Measurements from ENCODE around the gene KLHL21. TPM values are rescaled to one million over a fixed set of nuclear protein-coding genes. Genes with fewer than 3 reads are reported as not detected.

KLHL21 gene
- total RNA-seq, 1 experiment from 2014 or later = 17.6 TPM

- TF ChIP-seq GRHL2 (CRISPR knock-in tag; IDR thresholded peaks at IDR 0.05; ENCODE audit: insufficient replicate concordance, severe bottlenecking) (no peak), PRDM15 (CRISPR knock-in tag; IDR thresholded peaks at IDR 0.05) (no peak), NR3C1 (CRISPR knock-in tag; conservative IDR thresholded peaks at IDR 0.05; ENCODE audit: low read depth) (no peak), HMGXB4 (CRISPR knock-in tag; IDR thresholded peaks at IDR 0.05) (peak; percentile 94), ZNF219 (CRISPR knock-in tag; IDR thresholded peaks at IDR 0.05; ENCODE audit: borderline replicate concordance) (peak; percentile 8; the same call in 1 of the 2 replicates), ERG (CRISPR knock-in tag; IDR thresholded peaks at IDR 0.05) (no peak), SMAD3 (CRISPR knock-in tag; IDR thresholded peaks at IDR 0.05; ENCODE audit: borderline replicate concordance) (no peak), FOXJ3 (CRISPR knock-in tag; IDR thresholded peaks at IDR 0.05; ENCODE audit: borderline replicate concordance) (no peak), ARID4B (CRISPR knock-in tag; IDR thresholded peaks at IDR 0.05; ENCODE audit: borderline replicate concordance) (no peak), SMAD4 (CRISPR knock-in tag; IDR thresholded peaks at IDR 0.05) (no peak), AFF4 (CRISPR knock-in tag; IDR thresholded peaks at IDR 0.05; ENCODE audit: borderline replicate concordance) (no peak), SOX15 (CRISPR knock-in tag; IDR thresholded peaks at IDR 0.05) (no peak), MLX (CRISPR knock-in tag; IDR thresholded peaks at IDR 0.05) (no peak), GABPB1 (CRISPR knock-in tag; IDR thresholded peaks at IDR 0.05) (0 out of 2 replicates have a peak, but pooled peaks have one; percentile 26), ZMAT4 (CRISPR knock-in tag; IDR thresholded peaks at IDR 0.05) (no peak), ESRRA (CRISPR knock-in tag; IDR thresholded peaks at IDR 0.05; ENCODE audit: borderline replicate concordance) (peak; percentile 83), ZNF423 (CRISPR knock-in tag; IDR thresholded peaks at IDR 0.05) (no peak), E2F4 (CRISPR knock-in tag; IDR thresholded peaks at IDR 0.05; ENCODE audit: borderline replicate concordance, low read depth) (no peak), FOXP1 (CRISPR knock-in tag; IDR thresholded peaks at IDR 0.05; ENCODE audit: borderline replicate concordance) (peak; percentile 47; the same call in 1 of the 2 replicates)
Measured at GRCh38 chr1:6554031-6554906, 48.4 kb downstream of the KLHL21 start, which contains the start of gene NOL9 (continued).

Data from WTC11 (cell line).